Kidney (tissue), 14 donors: ENCODE results near the gene LINGO3. TPM values are rescaled to one million over a fixed set of nuclear protein-coding genes. Genes with fewer than 3 reads are reported as not detected.

ENCODE experiments used
- DNase-seq, 5 donors: peaks; one replicate each; pipeline ENCODE4 v3.0.0-alpha.2; 2013 to 2020
- FAIRE-seq: peaks from 2 replicates; lab custom pipeline; 2012; peaks lifted over from hg19 to GRCh38; lab: Jason Lieb, UNC
- H3K27ac ChIP-seq, 2 donors: one replicate each; pipeline ENCODE4 v1.7.0; 2013; ENCODE audit warnings: low read depth in 2 of 2, low read length in 2 of 2, inconsistent platforms in 1 of 2
- H3K27me3 ChIP-seq: one replicate; pipeline ENCODE4 v1.7.1; 2013; ENCODE audit warnings: low read length, inconsistent platforms; ENCODE audit not compliant: control insufficient read depth, insufficient read depth
- H3K36me3 ChIP-seq, 3 donors: one replicate each; pipeline versions ENCODE4 v1.7.0 to v1.7.1; 2013; ENCODE audit warnings: low read length in 3 of 3, control low read depth in 1 of 3, inconsistent platforms in 1 of 3; ENCODE audit not compliant: insufficient read depth in 3 of 3, control insufficient read depth in 2 of 3
- H3K4me1 ChIP-seq, 3 donors: one replicate each; pipeline versions ENCODE4 v1.7.0 to v1.7.1; 2013; ENCODE audit warnings: low read length in 3 of 3, inconsistent platforms in 1 of 3, low read depth in 1 of 3; ENCODE audit not compliant: control insufficient read depth in 2 of 3, insufficient read depth in 2 of 3
- H3K4me3 ChIP-seq, 3 donors: one replicate each; pipeline versions ENCODE4 v1.7.0 to v1.8.1; 2013; ENCODE audit warnings: low read length in 3 of 3, control low read depth in 1 of 3, inconsistent platforms in 1 of 3
- H3K9ac ChIP-seq, 3 donors: one replicate each; pipeline versions ENCODE4 v1.7.0 to v1.7.1; 2013; ENCODE audit warnings: low read length in 3 of 3, control low read depth in 1 of 3, inconsistent platforms in 1 of 3
- H3K9me3 ChIP-seq, 3 donors: one replicate each; pipeline versions ENCODE4 v1.7.0 to v1.7.1; 2013; ENCODE audit warnings: low read length in 3 of 3, control low read depth in 1 of 3, inconsistent platforms in 1 of 3; ENCODE audit not compliant: control insufficient read depth in 2 of 3, insufficient read depth in 1 of 3
- CTCF ChIP-seq: IDR thresholded peaks from 3 replicates; pipeline ENCODE4 v1.5.1; 2012; ENCODE audit warnings: mild to moderate bottlenecking, moderate library complexity, borderline replicate concordance; ENCODE audit not compliant: insufficient read depth; ENCODE audit errors: extremely low read depth
- intact Hi-C: fragments of 100-400 bp; cut with DNase I; formaldehyde crosslinking; loops from one replicate; pipeline ENCODE4 v1.11.1; 2022
- polyA plus RNA-seq: library from polyadenylated mRNA; stranded (reverse); fragments of 350-450 nt; fragmentation: Illumina TruSeq; extraction: RNeasy Lipid Tissue Mini Kit (QIAGEN cat#74804); gene quantifications from one replicate; pipeline ENCODE4 v1.2.3, GENCODE V29; 2014; ENCODE audit warnings: low read depth, low replicate concordance; ENCODE audit not compliant: insufficient read depth
- total RNA-seq: library from RNA; stranded (reverse); fragmentation: NEBNext Ultra II Directional; extraction: Animal tissue kit (Norgen Biotek cat#: 25700); gene quantifications from one replicate; pipeline ENCODE4 v1.2.1, GENCODE V29; 2021
- donor health status: control.
- donor health status: control.
- donor health status: control.
- donor health status: control.
- donor health status: control.
- donor health status: DM: yes; HTN: yes; CAD: no.
- donor health status: Normal renal cell carcinoma (clear cell type).

LINGO3 gene
- total and polyA plus RNA-seq, 2 donors from 2014 or later: 0.09 TPM; not detected in 1

- Histone ChIP-seq H3K9ac (peak overlapping the region in 1 of 3 donors; percentile 40), H3K4me3 (peak overlapping the region in 1 of 3 donors; percentile 37), H3K36me3 (peaks cover 0 to 14% (median 0%) of the 10 kb centered on the region in 3 donors), H3K4me1 (peaks cover 0 to 20% (median 4%) of the 10 kb centered on the region in 3 donors), H3K27ac (peak overlapping the region; percentile 43 to 47), H3K9me3 (no peaks in the 10 kb centered on the region), H3K27me3 (no peaks in the 10 kb centered on the region)
- intact Hi-C loops: no loop called here
- FAIRE-seq (no peak), DNase-seq (peak; percentile 77 to 93 (median 87))
- peak; percentile 90 for TF ChIP-seq CTCF
Observed at GRCh38 chr19:2273356-2274184, 34.4 kb downstream of the LINGO3 start.

GRCh38 chr19:2271234-2272103 is 36.5 kb downstream of the LINGO3 start:
- Histone ChIP-seq H3K4me1 (peaks cover 0 to 24% (median 4%) of the 10 kb centered on the region in 3 donors), H3K9me3 (no peaks in the 10 kb centered on the region), H3K27me3 (no peaks in the 10 kb centered on the region), H3K4me3 (peak overlapping the region; percentile 39 to 90 (median 53)), H3K27ac (peak overlapping the region; percentile 83 to 98), H3K36me3 (peaks cover 0 to 14% (median 0%) of the 10 kb centered on the region in 3 donors), H3K9ac (peak overlapping the region in 2 of 3 donors; percentile 52 to 86)
- DNase-seq (peak in 2 of 5 donors; percentile 65 to 82), FAIRE-seq (no peak)
- TF ChIP-seq CTCF: no peak
- intact Hi-C loops: no loop called here

- intact Hi-C loops: no loop called here
- H3K9ac ChIP-seq: peak overlapping the region; percentile 18 to 93 (median 52)
- H3K27ac ChIP-seq: peak overlapping the region; percentile 98
- H3K27me3 ChIP-seq: no peaks in the 10 kb centered on the region
- H3K36me3 ChIP-seq: peaks cover 0 to 14% (median 0%) of the 10 kb centered on the region in 3 donors
- H3K4me3 ChIP-seq: peak overlapping the region; percentile 78 to 90 (median 85)
- H3K4me1 ChIP-seq: peaks cover 0 to 24% (median 4%) of the 10 kb centered on the region in 3 donors
- FAIRE-seq (no peak), DNase-seq (peak; percentile 68 to 97 (median 87))
- no peak for TF ChIP-seq CTCF
- no peaks in the 10 kb centered on the region for H3K9me3 ChIP-seq
Observed at GRCh38 chr19:2270423-2271233, 37.3 kb downstream of the LINGO3 start.
